ENCODE results near the gene ERVH48-1. TPM values are rescaled to one million over a fixed set of nuclear protein-coding genes. Genes with fewer than 3 reads are reported as not detected.
A peak's percentile ranks its signal among the peaks of the same experiment; 100 is the strongest.
"Not testable (repeated sequence)": the region's sequence is repeated elsewhere in the genome, so short reads cannot be mapped to it uniquely, and the experiment has no call there.

ERVH48-1 gene
- total RNA-seq, 2 experiments from 2014 or later: not detected

GRCh38 chr21:42878678-42878992, 46.8 kb downstream of the ERVH48-1 start:
- H3K27ac Mint-ChIP-seq: peak overlapping the region; percentile 90
- peak overlapping the region; percentile 95 for H3K4me3 Mint-ChIP-seq
- no peaks in the 10 kb centered on the region for H3K9me3 Mint-ChIP-seq
- H3K27me3 Mint-ChIP-seq: no peaks in the 10 kb centered on the region
- peaks cover 31% of the 10 kb centered on the region for H3K4me1 Mint-ChIP-seq
- CTCF ChIA-PET: interaction anchor here (1.0 kb wide), 1 partner anchor 27 kb away, joined by 3 read pairs; no protein-coding TSS in a partner anchor
- H3K36me3 Mint-ChIP-seq (ENCODE audit: low read depth): peaks cover 39% of the 10 kb centered on the region
- no peak for DNase-seq
- POLR2A ChIA-PET: interaction anchor here (0.7 to 5.1 kb wide), 6 partner anchors 9 to 480 kb away, joined by 3 to 63 read pairs (median 3); partner anchors contain the start of genes NDUFV3 and RSPH1

- H3K36me3 Mint-ChIP-seq (ENCODE audit: low read depth): peaks cover 52% of the 10 kb centered on the region
- H3K27ac Mint-ChIP-seq, DNase-seq, H3K27me3 Mint-ChIP-seq, CTCF ChIA-PET, H3K4me3 Mint-ChIP-seq, H3K9me3 Mint-ChIP-seq: not testable (repeated sequence)
- POLR2A ChIA-PET: interaction anchor here (4.8 kb wide), 1 partner anchor 17 kb away, joined by 18 read pairs; the partner anchor contains the start of gene NDUFV3
- H3K4me1 Mint-ChIP-seq: peaks cover 26% of the 10 kb centered on the region
These were observed 49.6 kb downstream of the ERVH48-1 start for GRCh38 chr21:42875811-42876210.

GRCh38 chr21:42873096-42873495, 52.3 kb downstream of the ERVH48-1 start:
- no peak overlapping the region for H3K27ac Mint-ChIP-seq
- ChIA-PET POLR2A (interaction anchor here (4.8 kb wide), 1 partner anchor 20 kb away, joined by 18 read pairs; the partner anchor contains the start of gene NDUFV3), CTCF (interaction anchor here (0.7 kb wide), 1 partner anchor 287 kb away, joined by 3 read pairs; no protein-coding TSS in a partner anchor)
- H3K27me3 Mint-ChIP-seq: no peaks in the 10 kb centered on the region
- no peak for DNase-seq
- no peaks in the 10 kb centered on the region for H3K9me3 Mint-ChIP-seq
- no peak overlapping the region for H3K4me3 Mint-ChIP-seq
- H3K36me3 Mint-ChIP-seq (ENCODE audit: low read depth): peaks cover 60% of the 10 kb centered on the region
- H3K4me1 Mint-ChIP-seq: peaks cover 7% of the 10 kb centered on the region

- ChIA-PET CTCF (interaction anchor here (1.2 kb wide), 1 partner anchor 275 kb away, joined by 3 read pairs; no protein-coding TSS in a partner anchor), POLR2A (no interaction called here)
- DNase-seq: no peak
- peaks cover 56% of the 10 kb centered on the region for H3K36me3 Mint-ChIP-seq (ENCODE audit: low read depth)
- H3K27me3 Mint-ChIP-seq: no peaks in the 10 kb centered on the region
- no peak overlapping the region for H3K27ac Mint-ChIP-seq
- no peaks in the 10 kb centered on the region for H3K9me3 Mint-ChIP-seq
- H3K4me3 Mint-ChIP-seq: no peak overlapping the region
- H3K4me1 Mint-ChIP-seq: peaks cover 3% of the 10 kb centered on the region
These were observed 57.2 kb downstream of the ERVH48-1 start for GRCh38 chr21:42868196-42868595.

Other genes with a start within 250 kb of the ERVH48-1 start
- 10 to 100 TPM; 18.2 to 18.5 TPM for gene WDR4, start 46.1 kb downstream of the ERVH48-1 start, total RNA-seq
- 10 to 100 TPM; 17.0 TPM for gene NDUFV3, start 32.3 kb downstream of the ERVH48-1 start, total RNA-seq
- 10 to 100 TPM; 27.2 to 33.7 TPM for gene PKNOX1, start 48.9 kb upstream of the ERVH48-1 start, total RNA-seq
- 10 to 100 TPM; 60.4 to 64.2 TPM for gene CBS, start 150.2 kb upstream of the ERVH48-1 start, total RNA-seq
- 10 to 100 TPM; 47.4 to 50.0 TPM for gene U2AF1, start 181.9 kb upstream of the ERVH48-1 start, total RNA-seq
- not detected for gene CRYAA, start 243.4 kb upstream of the ERVH48-1 start, total RNA-seq

Data from activated CD4-positive, alpha-beta memory T cell treated with anti-CD3 and anti-CD28 coated beads, Interleukin-2, amount 10 ng/mL, durations not matched to agents 7 days and 5 days (primary cell).